GM10248 (cell line): Measurements from ENCODE around the gene THOC6.

Source experiments
- CTCF ChIA-PET: fragments of 300-600 bp; sonication (Branson Sonifier 250); formaldehyde crosslinking; extraction: SDS; loops from one replicate; lab custom pipeline; 2021; ENCODE audit warnings: antibody characterized with exemption; lab: Yijun Ruan, JAX
- POLR2A ChIA-PET: fragments of 350-650 bp; sonication (Branson Sonifier 250); formaldehyde crosslinking; extraction: SDS; loops from one replicate; lab custom pipeline; 2020; ENCODE audit warnings: antibody characterized with exemption; lab: Yijun Ruan, JAX
- DNase-seq: peaks from one replicate; pipeline ENCODE4 v3.0.0; 2012; ENCODE audit errors: extremely low spot score
- TF ChIP-seq, protein P1 (sequence below): IDR thresholded peaks from 2 replicates; pipeline ENCODE4 v1.5.1; 2012; ENCODE audit warnings: mild to moderate bottlenecking, low read depth; ENCODE audit errors: extremely low read depth, missing control alignments, control extremely low read depth

Gene THOC6

DNA sequence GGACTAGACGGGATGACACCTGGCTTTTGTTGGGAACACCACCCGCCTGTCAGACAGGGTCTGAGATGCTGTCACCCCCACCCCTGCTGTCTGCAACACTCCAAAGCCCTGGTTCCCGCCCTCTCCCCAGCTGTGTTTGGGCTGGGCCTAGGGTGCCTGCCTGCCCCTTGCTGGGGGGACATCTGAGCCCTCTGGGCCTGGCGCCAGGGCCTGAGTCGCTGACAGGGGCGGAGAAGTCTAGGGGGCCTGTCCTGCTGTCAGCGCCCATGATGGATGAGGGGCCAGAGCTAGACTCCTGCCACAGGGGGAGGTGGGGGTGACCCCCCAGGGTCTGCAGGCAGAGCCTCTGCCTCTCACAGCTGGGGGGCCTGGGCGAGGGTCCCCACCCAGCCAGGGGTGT lies 36.0 kb upstream of the THOC6 start:
- CTCF ChIA-PET, result no interaction called here
- DNase-seq, result no peak
- TF ChIP-seq, protein P1, sequence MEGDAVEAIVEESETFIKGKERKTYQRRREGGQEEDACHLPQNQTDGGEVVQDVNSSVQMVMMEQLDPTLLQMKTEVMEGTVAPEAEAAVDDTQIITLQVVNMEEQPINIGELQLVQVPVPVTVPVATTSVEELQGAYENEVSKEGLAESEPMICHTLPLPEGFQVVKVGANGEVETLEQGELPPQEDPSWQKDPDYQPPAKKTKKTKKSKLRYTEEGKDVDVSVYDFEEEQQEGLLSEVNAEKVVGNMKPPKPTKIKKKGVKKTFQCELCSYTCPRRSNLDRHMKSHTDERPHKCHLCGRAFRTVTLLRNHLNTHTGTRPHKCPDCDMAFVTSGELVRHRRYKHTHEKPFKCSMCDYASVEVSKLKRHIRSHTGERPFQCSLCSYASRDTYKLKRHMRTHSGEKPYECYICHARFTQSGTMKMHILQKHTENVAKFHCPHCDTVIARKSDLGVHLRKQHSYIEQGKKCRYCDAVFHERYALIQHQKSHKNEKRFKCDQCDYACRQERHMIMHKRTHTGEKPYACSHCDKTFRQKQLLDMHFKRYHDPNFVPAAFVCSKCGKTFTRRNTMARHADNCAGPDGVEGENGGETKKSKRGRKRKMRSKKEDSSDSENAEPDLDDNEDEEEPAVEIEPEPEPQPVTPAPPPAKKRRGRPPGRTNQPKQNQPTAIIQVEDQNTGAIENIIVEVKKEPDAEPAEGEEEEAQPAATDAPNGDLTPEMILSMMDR, result no peak
- POLR2A ChIA-PET, result no interaction called here

GRCh38 chr16:2988590-2989099 lies 35.2 kb upstream of the THOC6 start:
- no peak for DNase-seq
- CTCF ChIA-PET, result no interaction called here
- TF ChIP-seq, protein P1, result no peak
- POLR2A ChIA-PET, result no interaction called here

DNA sequence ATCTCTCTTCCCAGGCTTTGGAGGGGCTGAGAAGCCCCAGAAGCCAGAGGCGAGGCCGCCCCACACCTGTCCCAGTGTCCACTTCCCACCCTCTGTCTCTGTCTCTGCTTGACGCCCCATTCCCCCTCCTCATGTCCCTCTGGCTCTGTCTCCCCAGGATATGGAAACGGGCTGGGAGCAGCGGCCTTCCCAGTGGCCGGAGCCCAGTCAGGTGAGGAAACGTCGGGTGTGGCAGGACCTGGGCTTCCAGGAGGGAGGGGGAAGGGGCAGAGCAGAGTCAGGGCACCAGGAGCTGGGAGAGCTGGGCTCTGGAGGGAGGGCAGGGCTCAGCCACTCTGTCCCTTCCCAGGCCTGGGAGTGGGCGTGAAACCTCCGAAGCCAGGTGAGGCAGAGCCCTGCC lies 32.9 kb upstream of the THOC6 start:
- CTCF ChIA-PET, result interaction anchor here (1.0 kb wide), 1 partner anchor 11 kb away, joined by 3 read pairs; no protein-coding TSS in a partner anchor
- POLR2A ChIA-PET, result no interaction called here
- TF ChIP-seq, protein P1, result no peak
- DNase-seq, result no peak

- DNase-seq, result no peak
- TF ChIP-seq, protein P1, result no peak
- ChIA-PET CTCF (no interaction called here), POLR2A (no interaction called here)
Observed at GRCh38 chr16:2991566-2992261, 32.1 kb upstream of the THOC6 start.

- POLR2A ChIA-PET, result no interaction called here
- TF ChIP-seq, protein P1, result no peak
- DNase-seq, result no peak
- CTCF ChIA-PET, result interaction anchor here (0.7 kb wide), 1 partner anchor 35 kb away, joined by 3 read pairs; no protein-coding TSS in a partner anchor
Observed at GRCh38 chr16:2992383-2993081, 31.3 kb upstream of the THOC6 start.

DNA sequence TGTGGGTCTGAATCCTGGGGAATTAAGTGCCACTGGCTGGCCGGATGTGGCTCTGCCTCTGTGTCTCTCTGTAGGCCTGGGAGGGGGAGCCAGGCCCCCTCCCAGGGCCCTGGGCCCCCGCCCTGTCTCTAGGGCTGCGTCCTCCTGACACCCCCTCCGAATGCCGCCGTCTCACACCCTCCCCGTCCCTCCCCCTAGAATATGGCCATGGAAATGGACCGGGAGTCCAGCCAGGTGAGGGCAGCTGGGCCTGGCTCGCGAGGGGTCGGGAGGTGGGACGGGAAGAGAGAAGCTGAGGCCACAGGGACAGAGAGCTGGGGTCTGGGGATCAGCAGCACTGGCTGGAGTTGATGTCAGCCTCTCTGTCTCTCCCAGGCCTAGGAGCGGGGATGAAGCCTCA lies 27.5 kb upstream of the THOC6 start:
- TF ChIP-seq, protein P1, result no peak
- POLR2A ChIA-PET, result no interaction called here
- CTCF ChIA-PET, result interaction anchor here (0.9 to 1.1 kb wide), 3 partner anchors 11 to 35 kb away, joined by 3 read pairs; no protein-coding TSS in a partner anchor
- DNase-seq, result no peak
